ENCODE measurements around the gene SH3YL1. TPM values are rescaled to one million over a fixed set of nuclear protein-coding genes. Genes with fewer than 3 reads are reported as not detected.

SH3YL1 gene
- total RNA-seq, 1 donor from 2014 or later = 34.7 TPM

GRCh38 chr2:287471-287885 is 23.6 kb upstream of the SH3YL1 start:
- Mint-ChIP-seq H3K27me3 (ENCODE audit: low read depth) (peaks cover 33% of the 10 kb centered on the region), H3K4me1 (ENCODE audit: low read depth) (peaks cover 8% of the 10 kb centered on the region), H3K9me3 (no peaks in the 10 kb centered on the region), H3K27ac (no peak overlapping the region), H3K4me3 (ENCODE audit: low read depth) (peak overlapping the region; percentile 75), H3K36me3 (ENCODE audit: low read depth) (peaks cover 31% of the 10 kb centered on the region)
- intact Hi-C loops (cut with micrococcal nuclease) = no loop called here
- no peak for DNase-seq (ENCODE audit: low spot score)

- no peak overlapping the region for H3K27ac Mint-ChIP-seq
These were observed 23.1 kb upstream of the SH3YL1 start for GRCh38 chr2:286774-287392.

GRCh38 chr2:286035-286434 is 22.2 kb upstream of the SH3YL1 start:
- Mint-ChIP-seq H3K4me1 (ENCODE audit: low read depth) (peaks cover 8% of the 10 kb centered on the region), H3K4me3 (ENCODE audit: low read depth) (peak overlapping the region; percentile 73), H3K27me3 (ENCODE audit: low read depth) (peaks cover 25% of the 10 kb centered on the region), H3K36me3 (ENCODE audit: low read depth) (peaks cover 44% of the 10 kb centered on the region), H3K9me3 (no peaks in the 10 kb centered on the region), H3K27ac (no peak overlapping the region)
- no peak for DNase-seq (ENCODE audit: low spot score)
- intact Hi-C loops (cut with micrococcal nuclease) = no loop called here

More at GRCh38 chr2:286774-287392, 23.1 kb upstream of the SH3YL1 start:
- no peak for DNase-seq (ENCODE audit: low spot score)
- Mint-ChIP-seq H3K4me1 (ENCODE audit: low read depth) (peaks cover 8% of the 10 kb centered on the region), H3K9me3 (no peaks in the 10 kb centered on the region), H3K27me3 (ENCODE audit: low read depth) (peaks cover 29% of the 10 kb centered on the region), H3K36me3 (ENCODE audit: low read depth) (peaks cover 37% of the 10 kb centered on the region), H3K4me3 (ENCODE audit: low read depth) (peak overlapping the region; percentile 75)
- intact Hi-C loops (cut with micrococcal nuclease) = no loop called here

- DNase-seq (ENCODE audit: low spot score) = no peak
- Mint-ChIP-seq H3K36me3 (ENCODE audit: low read depth) (peaks cover 47% of the 10 kb centered on the region), H3K4me3 (ENCODE audit: low read depth) (peak overlapping the region; percentile 73), H3K27me3 (ENCODE audit: low read depth) (peaks cover 20% of the 10 kb centered on the region), H3K27ac (no peak overlapping the region), H3K4me1 (ENCODE audit: low read depth) (peaks cover 8% of the 10 kb centered on the region), H3K9me3 (no peaks in the 10 kb centered on the region)
- intact Hi-C loops (cut with micrococcal nuclease) = no loop called here
These were observed 21.7 kb upstream of the SH3YL1 start for GRCh38 chr2:285531-285930.

- Mint-ChIP-seq H3K36me3 (ENCODE audit: low read depth) (peaks cover 51% of the 10 kb centered on the region), H3K4me3 (ENCODE audit: low read depth) (peak overlapping the region; percentile 73), H3K4me1 (ENCODE audit: low read depth) (peaks cover 8% of the 10 kb centered on the region), H3K27me3 (ENCODE audit: low read depth) (peaks cover 17% of the 10 kb centered on the region), H3K27ac (no peak overlapping the region), H3K9me3 (no peaks in the 10 kb centered on the region)
- DNase-seq (ENCODE audit: low spot score) = no peak
- intact Hi-C loops (cut with micrococcal nuclease) = no loop called here
These were observed 21.2 kb upstream of the SH3YL1 start for GRCh38 chr2:284896-285492.

GRCh38 chr2:283996-284794 is 20.4 kb upstream of the SH3YL1 start:
- no peak overlapping the region for H3K27ac Mint-ChIP-seq
- H3K9me3 Mint-ChIP-seq = no peaks in the 10 kb centered on the region
- no peak overlapping the region for H3K4me3 Mint-ChIP-seq (ENCODE audit: low read depth)
- intact Hi-C loops (cut with micrococcal nuclease) = no loop called here
- H3K36me3 Mint-ChIP-seq (ENCODE audit: low read depth) = peaks cover 57% of the 10 kb centered on the region
- H3K4me1 Mint-ChIP-seq (ENCODE audit: low read depth) = peaks cover 8% of the 10 kb centered on the region
- DNase-seq (ENCODE audit: low spot score) = no peak
- H3K27me3 Mint-ChIP-seq (ENCODE audit: low read depth) = peaks cover 14% of the 10 kb centered on the region

GRCh38 chr2:282371-283263 is 18.8 kb upstream of the SH3YL1 start:
- DNase-seq (ENCODE audit: low spot score) = no peak
- Mint-ChIP-seq H3K4me1 (ENCODE audit: low read depth) (peaks cover 8% of the 10 kb centered on the region), H3K4me3 (ENCODE audit: low read depth) (no peak overlapping the region), H3K36me3 (ENCODE audit: low read depth) (peaks cover 70% of the 10 kb centered on the region), H3K9me3 (no peaks in the 10 kb centered on the region), H3K27ac (no peak overlapping the region), H3K27me3 (ENCODE audit: low read depth) (peaks cover 14% of the 10 kb centered on the region)
- intact Hi-C loops (cut with micrococcal nuclease) = no loop called here

- H3K27me3 Mint-ChIP-seq (ENCODE audit: low read depth) = peaks cover 9% of the 10 kb centered on the region
- DNase-seq (ENCODE audit: low spot score) = no peak
- intact Hi-C loops (cut with micrococcal nuclease) = no loop called here
These were observed 17.5 kb upstream of the SH3YL1 start for GRCh38 chr2:281381-281780.

GRCh38 chr2:280650-281110 is 16.8 kb upstream of the SH3YL1 start:
- Mint-ChIP-seq H3K4me1 (ENCODE audit: low read depth) (peaks cover 2% of the 10 kb centered on the region), H3K4me3 (ENCODE audit: low read depth) (no peak overlapping the region), H3K27ac (no peak overlapping the region), H3K36me3 (ENCODE audit: low read depth) (peaks cover 77% of the 10 kb centered on the region), H3K27me3 (ENCODE audit: low read depth) (peaks cover 4% of the 10 kb centered on the region), H3K9me3 (no peaks in the 10 kb centered on the region)
- intact Hi-C loops (cut with micrococcal nuclease) = no loop called here
- DNase-seq (ENCODE audit: low spot score) = no peak

More at GRCh38 chr2:281381-281780, 17.5 kb upstream of the SH3YL1 start:
- Mint-ChIP-seq H3K4me3 (ENCODE audit: low read depth) (no peak overlapping the region), H3K4me1 (ENCODE audit: low read depth) (peaks cover 5% of the 10 kb centered on the region), H3K27ac (no peak overlapping the region), H3K36me3 (ENCODE audit: low read depth) (peaks cover 76% of the 10 kb centered on the region), H3K9me3 (no peaks in the 10 kb centered on the region)

- Mint-ChIP-seq H3K36me3 (ENCODE audit: low read depth) (peaks cover 77% of the 10 kb centered on the region), H3K4me1 (ENCODE audit: low read depth) (no peaks in the 10 kb centered on the region), H3K27ac (no peak overlapping the region), H3K4me3 (ENCODE audit: low read depth) (no peak overlapping the region), H3K9me3 (no peaks in the 10 kb centered on the region), H3K27me3 (ENCODE audit: low read depth) (no peaks in the 10 kb centered on the region)
- intact Hi-C loops (cut with micrococcal nuclease) = no loop called here
- no peak for DNase-seq (ENCODE audit: low spot score)
These were observed 16.3 kb upstream of the SH3YL1 start for GRCh38 chr2:279956-280649.

- intact Hi-C loops (cut with micrococcal nuclease) = no loop called here
- Mint-ChIP-seq H3K27me3 (ENCODE audit: low read depth) (no peaks in the 10 kb centered on the region), H3K27ac (no peak overlapping the region), H3K4me3 (ENCODE audit: low read depth) (no peak overlapping the region), H3K9me3 (no peaks in the 10 kb centered on the region), H3K36me3 (ENCODE audit: low read depth) (peaks cover 76% of the 10 kb centered on the region), H3K4me1 (ENCODE audit: low read depth) (no peaks in the 10 kb centered on the region)
- no peak for DNase-seq (ENCODE audit: low spot score)
These were observed 15.5 kb upstream of the SH3YL1 start for GRCh38 chr2:279366-279765.

GRCh38 chr2:278927-279320 is 15.1 kb upstream of the SH3YL1 start:
- Mint-ChIP-seq H3K9me3 (no peaks in the 10 kb centered on the region), H3K4me3 (ENCODE audit: low read depth) (no peak overlapping the region), H3K27ac (no peak overlapping the region), H3K27me3 (ENCODE audit: low read depth) (no peaks in the 10 kb centered on the region), H3K4me1 (ENCODE audit: low read depth) (no peaks in the 10 kb centered on the region), H3K36me3 (ENCODE audit: low read depth) (peaks cover 76% of the 10 kb centered on the region)
- intact Hi-C loops (cut with micrococcal nuclease) = no loop called here
- DNase-seq (ENCODE audit: low spot score) = no peak
